T1000 (cell line): ENCODE measurements around the gene UBE2U.
A peak's percentile ranks its signal among the peaks of the same experiment; 100 is the strongest.

Experiments
- DNase-seq: peaks from one replicate; lab custom pipeline; 2025; ENCODE audit warnings: mixed read lengths; lab: John Stamatoyannopoulos, UW

The UBE2U gene, protein sequence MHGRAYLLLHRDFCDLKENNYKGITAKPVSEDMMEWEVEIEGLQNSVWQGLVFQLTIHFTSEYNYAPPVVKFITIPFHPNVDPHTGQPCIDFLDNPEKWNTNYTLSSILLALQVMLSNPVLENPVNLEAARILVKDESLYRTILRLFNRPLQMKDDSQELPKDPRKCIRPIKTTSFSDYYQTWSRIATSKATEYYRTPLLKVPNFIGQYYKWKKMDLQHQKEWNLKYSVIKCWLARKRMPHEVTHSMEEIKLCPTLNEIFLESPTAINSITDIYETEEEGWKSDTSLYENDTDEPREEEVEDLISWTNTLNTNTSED

GRCh38 chr1:64203420-64203819 lies at the start of gene UBE2U:
UBE2U (plus strand) TSS chr1:64203623; CDS start chr1:64204051, 428 bp downstream.
- DNase-seq = no peak

DNA sequence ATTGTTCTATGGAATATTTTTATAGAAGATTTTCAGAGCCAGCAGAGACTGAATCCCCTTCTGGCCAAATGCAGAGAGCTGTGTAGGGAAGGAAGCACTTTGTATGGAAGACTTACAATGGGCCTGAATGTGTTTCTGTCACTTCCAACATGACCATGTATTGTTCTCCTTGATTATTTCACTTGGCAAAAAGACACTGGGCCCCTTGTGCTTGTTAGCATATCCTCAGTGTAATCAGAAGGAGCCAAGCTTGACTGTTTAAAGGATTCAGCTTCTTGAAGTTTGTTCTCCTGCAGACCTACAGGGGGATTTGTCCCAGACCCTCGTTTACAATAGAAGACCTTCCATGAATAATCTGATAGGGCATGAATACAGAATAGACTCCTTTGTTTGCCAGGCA lies 48.1 kb upstream of the UBE2U start:
- DNase-seq = no peak

DNA sequence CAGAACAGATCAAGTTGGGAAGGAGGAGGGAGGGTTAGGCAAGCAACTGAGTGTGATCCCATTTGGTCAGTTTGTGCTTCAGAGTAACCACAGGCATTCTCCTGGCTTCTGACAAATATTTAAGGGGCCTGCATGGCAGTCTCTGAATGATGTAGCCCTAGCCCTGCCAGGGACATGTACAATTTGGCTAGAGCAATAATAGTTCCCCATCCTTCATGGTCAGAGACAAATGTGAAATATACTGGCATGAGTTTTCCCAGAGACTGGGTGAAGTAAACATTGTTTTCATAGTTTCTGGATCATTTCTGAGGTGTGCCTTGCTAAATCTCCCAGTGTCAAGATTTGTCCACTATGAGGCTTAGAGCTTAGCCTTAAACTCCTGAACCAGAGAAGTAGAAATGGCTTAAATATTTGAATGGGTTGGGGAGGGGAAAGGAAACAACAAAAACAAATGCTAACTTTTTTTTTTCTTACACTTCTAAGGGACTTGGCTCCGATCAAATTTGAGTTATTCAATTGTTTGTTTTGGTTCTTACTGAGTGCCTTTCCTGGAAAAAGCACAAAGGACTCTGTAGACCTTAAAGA lies 42.0 kb upstream of the UBE2U start:
- no peak for DNase-seq

DNA sequence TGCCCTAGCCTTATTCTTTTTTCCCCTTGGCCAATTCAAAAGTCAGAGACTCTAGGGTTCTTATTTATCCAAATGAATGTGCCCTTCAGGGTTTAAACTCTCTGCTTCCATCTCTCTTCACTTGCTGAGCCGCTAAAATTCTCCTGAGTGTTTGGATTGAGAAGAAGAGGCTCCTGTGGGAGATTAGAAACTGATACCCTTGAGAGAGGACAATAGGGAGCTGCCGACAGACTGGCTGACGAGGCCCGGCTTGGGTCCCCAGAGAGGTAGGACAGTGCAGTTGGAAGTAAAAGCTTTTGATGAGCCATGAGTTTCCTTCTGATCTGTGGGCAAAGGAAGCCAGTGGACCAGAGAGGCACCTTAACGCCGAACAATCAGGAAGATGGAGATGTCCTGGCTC lies 41.3 kb upstream of the UBE2U start:
- DNase-seq = no peak

DNA sequence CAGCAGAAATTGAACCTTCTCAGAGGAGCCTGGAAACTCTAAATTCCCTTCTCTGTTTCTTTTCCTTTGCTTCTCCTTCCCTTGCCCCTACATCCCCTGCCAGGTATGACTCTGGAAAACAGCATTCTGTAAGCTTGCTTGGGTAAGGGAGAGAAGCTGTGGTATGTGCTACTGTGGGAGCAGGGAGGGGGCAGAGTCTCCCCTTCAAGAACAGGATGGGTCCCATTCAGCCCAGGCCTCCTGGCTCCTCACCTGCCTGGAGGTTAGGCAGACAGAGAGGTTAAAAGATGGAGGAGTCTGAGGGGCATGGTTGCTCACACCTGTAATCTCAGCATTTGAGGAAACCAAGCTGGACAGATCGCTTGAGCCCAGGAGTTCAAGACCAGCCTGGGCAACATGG lies 40.6 kb upstream of the UBE2U start:
- no peak for DNase-seq

DNA sequence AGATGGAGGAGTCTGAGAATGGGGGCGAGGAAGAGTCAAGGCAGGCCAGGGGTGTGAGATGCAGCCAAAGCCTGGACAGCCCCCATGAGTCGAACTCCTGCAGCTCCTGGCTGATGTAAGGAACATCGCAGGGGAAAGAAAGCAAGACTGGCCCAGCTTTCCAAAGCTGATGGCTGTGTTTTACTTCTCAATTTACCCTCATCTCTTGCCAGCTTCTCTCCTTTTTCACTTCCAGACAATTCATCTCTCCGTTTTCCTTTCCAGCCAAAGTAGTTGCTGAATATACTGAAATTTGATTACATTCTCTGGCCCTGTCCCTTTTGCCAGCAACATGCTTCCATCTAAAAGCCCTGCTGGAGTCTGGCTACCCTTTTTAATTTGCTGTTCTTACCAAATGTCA lies 40.0 kb upstream of the UBE2U start:
- DNase-seq = no peak

DNA sequence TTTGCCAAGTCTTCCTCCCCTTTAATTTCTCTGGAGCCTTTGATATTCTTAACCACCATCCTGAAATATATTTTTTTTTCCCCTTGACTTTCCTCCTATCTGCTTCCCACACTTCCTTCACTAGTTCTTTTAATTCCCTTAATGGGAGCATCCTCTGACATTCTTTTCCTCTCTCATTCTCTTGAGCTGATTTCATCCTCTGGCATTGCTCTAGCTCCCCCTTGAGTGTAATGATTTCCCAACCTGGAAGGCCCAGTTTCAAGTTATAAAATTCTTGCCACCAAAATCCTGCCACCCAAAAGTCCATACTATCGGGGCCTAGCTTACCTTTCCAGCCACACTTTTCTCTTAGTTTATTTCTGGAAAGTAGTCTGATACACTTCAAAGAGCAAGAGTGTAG lies 39.5 kb upstream of the UBE2U start:
- no peak for DNase-seq

DNA sequence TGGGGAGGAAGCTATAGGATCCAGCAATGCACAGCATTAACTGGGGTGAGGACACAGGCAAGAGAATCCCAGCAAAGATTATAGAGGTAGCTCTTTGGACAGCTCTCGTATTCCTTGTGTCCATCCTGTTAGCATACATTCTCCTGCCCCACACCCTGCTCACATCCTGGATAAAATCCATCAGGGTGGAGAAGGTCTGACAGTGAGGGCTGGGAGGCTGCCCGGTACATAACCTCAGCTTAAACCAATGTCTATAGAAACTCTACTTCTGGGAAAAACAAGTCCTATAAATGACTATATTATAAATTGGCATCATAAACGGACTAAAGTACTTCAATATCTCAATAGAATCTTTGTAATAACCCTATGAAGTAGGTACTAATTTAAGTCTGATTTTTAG lies 36.8 kb upstream of the UBE2U start:
- DNase-seq = no peak

- no peak for DNase-seq
These were observed 36.2 kb upstream of the UBE2U start for GRCh38 chr1:64167176-64167575.

DNA sequence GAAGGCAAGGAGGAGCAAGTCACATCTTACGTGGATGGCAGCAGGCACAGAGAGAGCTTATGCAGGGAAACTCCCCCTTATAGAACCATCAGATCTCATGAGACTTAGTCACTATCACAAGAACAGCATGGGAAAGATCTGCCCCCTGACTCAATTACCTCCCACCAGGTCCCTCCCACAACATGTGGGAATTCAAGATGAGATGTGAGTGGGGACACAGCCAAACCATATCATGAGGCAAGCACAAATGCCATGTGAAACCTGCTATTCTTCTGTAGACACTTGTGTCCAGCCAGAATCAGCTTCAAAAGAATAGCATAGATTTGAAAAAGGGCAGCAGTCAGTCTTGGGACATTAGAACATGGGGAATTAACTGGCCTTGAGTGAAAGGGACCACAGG lies 32.2 kb upstream of the UBE2U start:
- DNase-seq = no peak

DNA sequence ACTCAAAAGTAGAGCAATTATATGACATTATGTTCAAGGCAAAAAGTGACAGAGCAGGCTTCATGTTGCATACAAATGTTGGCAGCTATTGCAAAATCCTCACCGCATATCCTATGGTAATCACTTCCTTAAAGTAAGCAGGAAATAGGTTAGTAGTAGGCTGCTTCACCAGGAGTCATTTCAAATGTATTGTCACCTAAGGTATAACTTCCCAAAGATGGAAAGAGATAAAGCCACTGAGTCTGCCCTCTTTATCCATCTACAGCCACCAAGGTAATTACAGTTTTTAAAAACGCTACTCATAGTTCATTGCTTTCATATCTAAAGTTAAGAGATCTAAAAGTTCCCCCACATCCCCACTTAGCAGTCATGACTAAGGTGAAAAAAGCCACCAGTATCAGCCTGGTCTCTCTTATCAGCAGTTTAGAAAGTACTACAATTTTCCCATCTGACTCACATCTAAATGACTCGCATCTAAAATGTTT lies 31.6 kb upstream of the UBE2U start:
- no peak for DNase-seq

GRCh38 chr1:64172458-64172983 lies 30.9 kb upstream of the UBE2U start:
- no peak for DNase-seq

- no peak for DNase-seq
These were observed 30.0 kb upstream of the UBE2U start for GRCh38 chr1:64173336-64173940.

- DNase-seq = no peak
These were observed 27.8 kb upstream of the UBE2U start for GRCh38 chr1:64175639-64176038.

GRCh38 chr1:64176659-64177058 lies 26.8 kb upstream of the UBE2U start:
- DNase-seq = no peak

GRCh38 chr1:64179588-64179987 lies 23.8 kb upstream of the UBE2U start:
- no peak for DNase-seq

- DNase-seq = no peak
These were observed 21.2 kb upstream of the UBE2U start for GRCh38 chr1:64182207-64182606.

DNA sequence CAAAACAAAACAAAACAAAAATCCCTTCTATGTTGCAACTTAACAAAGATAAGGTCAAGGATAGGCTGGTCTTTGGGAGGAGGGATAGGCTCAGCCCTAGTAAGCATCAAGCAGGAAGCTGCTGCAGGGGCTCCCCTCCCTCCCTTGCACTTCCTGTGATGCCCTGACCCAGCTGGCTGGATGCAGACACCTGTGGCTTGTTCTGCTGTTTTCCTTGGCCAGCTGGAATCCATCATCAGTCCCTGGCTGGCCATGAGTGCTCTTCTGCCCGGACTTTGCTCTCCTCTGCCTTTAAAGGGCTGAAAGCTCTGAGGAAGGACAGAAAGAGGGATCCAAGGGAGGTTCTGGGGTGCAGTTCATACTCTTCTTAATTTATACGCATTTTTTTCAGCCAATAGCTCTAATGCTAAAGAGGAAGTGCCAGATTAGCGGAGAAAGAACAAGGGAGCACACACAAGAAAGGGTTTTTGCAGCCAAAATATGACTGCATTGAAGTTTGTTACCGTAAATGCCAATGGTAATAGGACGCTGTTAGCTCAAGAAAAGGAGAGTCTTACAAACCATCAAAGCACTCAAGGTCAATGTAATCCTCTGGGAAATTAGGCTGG lies 19.9 kb upstream of the UBE2U start:
- DNase-seq = no peak

GRCh38 chr1:64184003-64184440 lies 19.4 kb upstream of the UBE2U start:
- peak; percentile 56 for DNase-seq

GRCh38 chr1:64186138-64186897 lies 17.1 kb upstream of the UBE2U start:
- DNase-seq = no peak

- no peak for DNase-seq
These were observed 16.5 kb upstream of the UBE2U start for GRCh38 chr1:64186898-64187280.

DNA sequence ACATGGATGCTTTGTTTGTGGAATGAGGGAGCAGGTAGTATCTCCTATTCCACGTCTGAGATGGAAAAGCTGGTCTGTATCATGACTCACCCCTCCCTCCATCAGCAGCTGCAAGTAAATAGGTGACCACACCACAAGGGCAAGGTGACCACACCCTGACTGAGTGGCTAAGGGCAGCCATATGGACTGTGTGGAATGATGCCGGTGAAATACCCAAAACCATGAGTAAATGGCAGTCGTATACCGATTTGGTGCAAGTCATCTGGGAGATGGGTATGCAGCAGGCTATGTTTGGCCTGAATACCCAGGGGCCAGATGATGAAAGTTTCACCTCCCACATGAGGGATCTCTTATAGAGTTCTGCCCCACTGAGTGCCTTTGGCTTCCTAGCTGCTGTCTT lies 15.8 kb upstream of the UBE2U start:
- no peak for DNase-seq
